SK-N-SH (cell line): ENCODE measurements around the gene CDIPT. TPM values are rescaled to one million over a fixed set of nuclear protein-coding genes. Genes with fewer than 3 reads are reported as not detected.

Experiments
- CTCF ChIA-PET: fragments of 300-600, 350-600 bp; formaldehyde crosslinking; extraction: SDS; loops from one replicate; lab custom pipeline; 2021; lab: Yijun Ruan, JAX
- POLR2A ChIA-PET: fragments of 350-600 bp; sonication (Branson Sonifier 250); formaldehyde crosslinking; extraction: SDS; loops from one replicate; lab custom pipeline; 2020; ENCODE audit warnings: antibody characterized with exemption, inconsistent platforms; lab: Yijun Ruan, JAX
- DNase-seq: peaks from one replicate; pipeline ENCODE4 v3.0.0; 2012
- H2AFZ ChIP-seq: fragments of 200-600 bp; sonication (generic); 2 replicates; pipeline ENCODE4 v1.8.1; 2016; ENCODE audit warnings: antibody characterized with exemption, mild to moderate bottlenecking, low read depth
- H3F3A ChIP-seq: fragments of 200-600 bp; sonication (generic); replicated peaks from 2 replicates; pipeline ENCODE3; 2016; ENCODE audit warnings: antibody characterized with exemption, mild to moderate bottlenecking; ENCODE audit not compliant: insufficient read depth
- H3K27ac ChIP-seq, 2 experiments: fragments of 200-500 bp in 1 of 2; fragments of 200-600 bp in 1 of 2; sonication (Bioruptor generic) in 1 of 2; sonication (generic), shearing (Covaris generic) in 1 of 2; 2 replicates each; pipeline versions ENCODE4 v1.5.1 to v1.6.1; 2014 to 2016; ENCODE audit warnings: low read depth in 2 of 2, inconsistent platforms in 1 of 2, low read length in 1 of 2, mild to moderate bottlenecking in 1 of 2, mixed read lengths in 1 of 2
- H3K27me3 ChIP-seq: fragments of 200-600 bp; sonication (generic), shearing (Covaris generic); 2 replicates; pipeline ENCODE4 v1.6.1; 2016; ENCODE audit warnings: mixed run types; ENCODE audit not compliant: insufficient read depth
- H3K36me3 ChIP-seq, 2 experiments: fragments of 200-500 bp in 1 of 2; fragments of 200-600 bp in 1 of 2; sonication (Bioruptor generic) in 1 of 2; sonication (generic) in 1 of 2; replicated peaks in 1 of 2; 2 replicates each; pipeline versions ENCODE3 to v1.5.1; 2014 to 2016; ENCODE audit warnings: low read length in 1 of 2, mild to moderate bottlenecking in 1 of 2; ENCODE audit not compliant: insufficient read depth in 2 of 2, control insufficient read depth in 1 of 2
- H3K4me1 ChIP-seq, 2 experiments: fragments of 200-500 bp in 1 of 2; fragments of 200-600 bp in 1 of 2; sonication (Bioruptor generic) in 1 of 2; sonication (generic), shearing (Covaris generic) in 1 of 2; 2 replicates each; pipeline versions ENCODE4 v1.5.1 to v1.6.1; 2014 to 2016; ENCODE audit warnings: low read depth in 1 of 2, low read length in 1 of 2, mixed run types in 1 of 2; ENCODE audit not compliant: insufficient read depth in 2 of 2, control insufficient read depth in 1 of 2
- H3K4me2 ChIP-seq: fragments of 200-600 bp; sonication (generic), shearing (Covaris generic); 2 replicates; pipeline ENCODE4 v1.6.1; 2017; ENCODE audit warnings: mixed run types
- H3K4me3 ChIP-seq, 2 experiments: fragments of 200-500 bp in 1 of 2; fragments of 200-600 bp in 1 of 2; sonication (Bioruptor generic) in 1 of 2; sonication (generic), shearing (Covaris generic) in 1 of 2; 2 replicates each; pipeline versions ENCODE4 v1.5.1 to v1.8.1; 2014 to 2016; ENCODE audit warnings: low read depth in 2 of 2, inconsistent platforms in 1 of 2, low read length in 1 of 2, mild to moderate bottlenecking in 1 of 2, mixed read lengths in 1 of 2, moderate library complexity in 1 of 2
- H3K79me2 ChIP-seq: fragments of 200-600 bp; sonication (generic); 2 replicates; pipeline ENCODE4 v1.8.1; 2017; ENCODE audit warnings: mild to moderate bottlenecking; ENCODE audit not compliant: insufficient read depth
- H3K9ac ChIP-seq: fragments of 200-600 bp; sonication (generic); 2 replicates; pipeline ENCODE4 v1.6.1; 2017; ENCODE audit warnings: mixed run types
- H3K9me2 ChIP-seq: fragments of 200-600 bp; sonication (generic); 2 replicates; pipeline ENCODE4 v1.6.1; 2017; ENCODE audit warnings: mixed run types
- H3K9me3 ChIP-seq: fragments of 200-600 bp; sonication (generic); 2 replicates; pipeline ENCODE4 v1.6.1; 2017; ENCODE audit warnings: mixed run types, mild to moderate bottlenecking, moderate library complexity
- H4K20me1 ChIP-seq: fragments of 200-600 bp; sonication (generic); 2 replicates; pipeline ENCODE4 v1.6.1; 2017; ENCODE audit warnings: mild to moderate bottlenecking, mixed run types; ENCODE audit not compliant: insufficient read depth
- CHD2 ChIP-seq: fragments of 150-350 bp; IDR thresholded peaks from 2 replicates; pipeline ENCODE4 v1.6.1; 2018; ENCODE audit warnings: low read length; ENCODE audit not compliant: partially characterized antibody
- EP300 ChIP-seq, 2 experiments: IDR thresholded peaks; 2 replicates each; pipeline versions ENCODE4 v1.4.0 to v1.6.1; 2012; ENCODE audit warnings: borderline replicate concordance in 1 of 2, low read depth in 1 of 2, low read length in 1 of 2
- EZH2phosphoT487 ChIP-seq: fragments of 200-600 bp; sonication (generic); IDR thresholded peaks from 2 replicates; pipeline ENCODE4 v1.6.1; 2017; ENCODE audit warnings: low read depth, mixed run types, mild to moderate bottlenecking, antibody characterized with exemption, moderate library complexity, borderline replicate concordance
- FOXJ3 ChIP-seq: sonication (generic); formaldehyde crosslinking; IDR thresholded peaks from 2 replicates; pipeline ENCODE4 v1.5.1; 2020; ENCODE audit warnings: mild to moderate bottlenecking, missing genetic modification reagents
- FOXM1 ChIP-seq: IDR thresholded peaks from 2 replicates; pipeline ENCODE4 v1.4.0; 2012; ENCODE audit warnings: low read depth, mild to moderate bottlenecking
- GATA2 ChIP-seq: sonication (generic); formaldehyde crosslinking; IDR thresholded peaks from 2 replicates; pipeline ENCODE4 v1.5.0; 2020; ENCODE audit warnings: mild to moderate bottlenecking, missing genetic modification reagents
- JUND ChIP-seq: IDR thresholded peaks from 2 replicates; pipeline ENCODE4 v1.4.0; 2012
- MEF2A ChIP-seq: IDR thresholded peaks from 2 replicates; pipeline ENCODE4 v1.4.0; 2012; ENCODE audit warnings: low read depth, borderline replicate concordance
- POLR2AphosphoS5 ChIP-seq: IDR thresholded peaks from 2 replicates; pipeline ENCODE4 v1.6.1; 2012; ENCODE audit warnings: low read depth, low read length
- RAD21 ChIP-seq: IDR thresholded peaks from 2 replicates; pipeline ENCODE4 v1.6.1; 2012; ENCODE audit warnings: mild to moderate bottlenecking, low read length
- RFX5 ChIP-seq: IDR thresholded peaks from 2 replicates; pipeline ENCODE4 v1.6.1; 2012; ENCODE audit warnings: mild to moderate bottlenecking, improper control_type of control experiment, low read length
- RXRA ChIP-seq: IDR thresholded peaks from 2 replicates; pipeline ENCODE4 v1.4.0; 2012; ENCODE audit warnings: low read depth, mild to moderate bottlenecking, borderline replicate concordance
- SIN3A ChIP-seq: IDR thresholded peaks from 2 replicates; pipeline ENCODE4 v1.6.1; 2012; ENCODE audit warnings: low read depth, mild to moderate bottlenecking, low read length, moderate library complexity, borderline replicate concordance
- SMC3 ChIP-seq: IDR thresholded peaks from 2 replicates; pipeline ENCODE4 v1.6.1; 2012; ENCODE audit warnings: low read depth, low read length, improper control_type of control experiment
- WGBS: methylation state at CpG from one replicate; pipeline ENCODE4 v1.1.6; 2017; ENCODE audit warnings: low lambda C conversion rate; 5-methylcytosine and 5-hydroxymethylcytosine counted together
- polyA plus RNA-seq, 3 experiments: library from polyadenylated mRNA; depleted of rRNA; stranded (reverse); fragments of >200 nt; gene quantifications; 2 replicates each; pipeline ENCODE4 v1.2.3, GENCODE V29; 2012
- TF ChIP-seq, protein P1 (sequence below): fragments of 150-350 bp; IDR thresholded peaks from 2 replicates; pipeline ENCODE4 v1.6.1; 2017; ENCODE audit warnings: antibody characterized with exemption, low read length, low read depth, borderline replicate concordance
- TF ChIP-seq, protein P2 (sequence below): fragments of 150-350 bp; IDR thresholded peaks from 2 replicates; pipeline ENCODE4 v1.6.1; 2016; ENCODE audit warnings: mild to moderate bottlenecking, low read depth, low read length
- TF ChIP-seq, protein P3 (sequence below): IDR thresholded peaks from 2 replicates; pipeline ENCODE4 v1.4.0; 2012; ENCODE audit warnings: low read depth
- TF ChIP-seq, protein P4 (sequence below): IDR thresholded peaks from 2 replicates; pipeline ENCODE4; 2012
- TF ChIP-seq, protein P5 (sequence below): fragments of 200-600 bp; sonication (generic); IDR thresholded peaks from 2 replicates; pipeline ENCODE4 v1.6.1; 2017; ENCODE audit warnings: antibody characterized with exemption, mild to moderate bottlenecking, moderate library complexity

Gene CDIPT
- polyA plus RNA-seq, 1 of the 3 experiments (the other 2 are of a cell fraction) = 90.7 TPM

DNA sequence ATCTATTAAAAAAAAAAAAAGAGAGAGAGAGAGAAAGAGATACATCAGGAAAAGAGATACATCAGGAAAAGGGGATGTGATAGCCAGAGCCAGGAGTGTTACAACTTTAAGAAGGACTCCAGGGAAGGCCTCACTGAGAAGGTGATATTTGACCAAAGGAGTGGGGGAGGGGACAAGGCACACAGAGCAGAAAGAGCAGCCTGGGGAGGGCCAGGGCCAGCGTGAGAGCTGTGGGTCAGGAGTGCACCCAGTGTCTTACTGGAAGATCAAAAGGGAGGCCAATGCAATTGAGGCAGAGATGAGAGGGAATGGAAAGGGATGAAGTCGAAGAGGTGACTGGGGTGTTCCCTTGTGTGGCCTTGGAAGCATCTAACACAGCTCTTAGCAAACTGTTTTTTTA lies 44.9 kb upstream of the CDIPT start:
- Histone ChIP-seq H2AFZ (no peak overlapping the region), H3K79me2 (peaks cover 19% of the 10 kb centered on the region), H3K27me3 (no peaks in the 10 kb centered on the region), H4K20me1 (no peaks in the 10 kb centered on the region), H3K9ac (no peak overlapping the region), H3K36me3 (peaks cover 4 to 6% of the 10 kb centered on the region in 2 experiments), H3K4me3 (no peak overlapping the region), H3K4me2 (no peak overlapping the region), H3K9me3 (no peaks in the 10 kb centered on the region), H3F3A (peaks cover 14% of the 10 kb centered on the region), H3K27ac (no peak overlapping the region), H3K9me2 (no peaks in the 10 kb centered on the region), H3K4me1 (no peaks in the 10 kb centered on the region; a peak in 1 of 4 replicates)
- CTCF ChIA-PET = interaction anchor here (0.6 to 1.4 kb wide), 3 partner anchors 8 to 111 kb away, joined by 3 to 4 read pairs (median 3); no protein-coding TSS in a partner anchor
- POLR2A ChIA-PET = interaction anchor here (0.6 kb wide), 1 partner anchor 27 kb away, joined by 3 read pairs; no protein-coding TSS in a partner anchor
- 83% methylated on average over 2 of the region's 2 CpGs for WGBS
- DNase-seq = no peak
- no peak for TF ChIP-seq GATA2 (CRISPR knock-in tag)
- TF ChIP-seq FOXM1 = no peak
- TF ChIP-seq SIN3A = no peak
- TF ChIP-seq POLR2AphosphoS5 = 0 out of 2 replicates have a peak, but pooled peaks have one; percentile 34
- no peak for TF ChIP-seq EZH2phosphoT487

DNA sequence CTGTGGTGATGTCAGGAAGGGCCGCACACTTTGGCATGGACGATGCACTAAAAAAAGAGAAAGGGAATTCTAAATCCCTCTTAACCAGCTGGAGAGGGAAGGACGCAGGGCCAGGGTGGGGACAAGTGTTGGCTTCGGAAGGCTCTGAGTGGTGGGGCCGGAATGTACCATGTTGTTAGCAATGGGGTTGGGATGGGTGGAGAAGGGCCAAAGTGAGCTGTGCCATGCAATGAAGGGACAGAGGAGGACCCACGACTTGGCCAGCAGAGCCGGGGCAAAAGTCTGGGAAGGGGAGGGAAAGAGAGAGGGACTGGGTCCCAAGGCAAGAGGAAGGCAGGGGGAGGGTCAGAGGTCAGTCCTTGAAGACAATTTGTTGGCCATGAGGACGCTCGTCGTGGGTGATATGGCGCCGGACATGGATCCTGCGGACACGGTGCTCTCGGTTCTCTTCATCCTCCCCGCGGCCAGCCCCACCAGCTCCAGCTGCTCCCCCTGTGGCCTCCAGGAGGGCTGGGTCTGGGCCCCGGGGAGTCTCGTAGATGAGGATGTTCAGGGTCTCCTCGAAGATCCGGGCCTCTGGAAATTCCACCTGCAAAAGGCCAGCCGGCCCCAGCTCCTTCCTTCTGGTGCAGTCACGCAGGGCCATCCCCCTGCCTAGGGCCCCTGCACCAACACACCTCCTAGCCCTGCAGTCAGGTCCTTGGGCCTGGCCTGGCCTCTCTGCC lies 43.7 kb upstream of the CDIPT start:
- H4K20me1 ChIP-seq = no peaks in the 10 kb centered on the region
- peaks cover 14% of the 10 kb centered on the region for H3F3A ChIP-seq
- H3K4me2 ChIP-seq = no peak overlapping the region
- H2AFZ ChIP-seq = no peak overlapping the region
- H3K9me3 ChIP-seq = no peaks in the 10 kb centered on the region
- ChIA-PET POLR2A (no interaction called here), CTCF (interaction anchor here (0.9 to 1.2 kb wide), 2 partner anchors 16 to 125 kb away, joined by 3 to 5 read pairs; no protein-coding TSS in a partner anchor)
- no peak overlapping the region for H3K9ac ChIP-seq
- no peak overlapping the region for H3K4me3 ChIP-seq
- H3K27me3 ChIP-seq = no peaks in the 10 kb centered on the region
- no peaks in the 10 kb centered on the region for H3K9me2 ChIP-seq
- TF ChIP-seq SMC3 = no peak
- TF ChIP-seq, protein P1, sequence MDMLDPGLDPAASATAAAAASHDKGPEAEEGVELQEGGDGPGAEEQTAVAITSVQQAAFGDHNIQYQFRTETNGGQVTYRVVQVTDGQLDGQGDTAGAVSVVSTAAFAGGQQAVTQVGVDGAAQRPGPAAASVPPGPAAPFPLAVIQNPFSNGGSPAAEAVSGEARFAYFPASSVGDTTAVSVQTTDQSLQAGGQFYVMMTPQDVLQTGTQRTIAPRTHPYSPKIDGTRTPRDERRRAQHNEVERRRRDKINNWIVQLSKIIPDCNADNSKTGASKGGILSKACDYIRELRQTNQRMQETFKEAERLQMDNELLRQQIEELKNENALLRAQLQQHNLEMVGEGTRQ = no peak
- no peak for TF ChIP-seq POLR2AphosphoS5
- no peak for TF ChIP-seq RAD21
- TF ChIP-seq RXRA = no peak
- TF ChIP-seq SIN3A = no peak
- TF ChIP-seq, protein P2, sequence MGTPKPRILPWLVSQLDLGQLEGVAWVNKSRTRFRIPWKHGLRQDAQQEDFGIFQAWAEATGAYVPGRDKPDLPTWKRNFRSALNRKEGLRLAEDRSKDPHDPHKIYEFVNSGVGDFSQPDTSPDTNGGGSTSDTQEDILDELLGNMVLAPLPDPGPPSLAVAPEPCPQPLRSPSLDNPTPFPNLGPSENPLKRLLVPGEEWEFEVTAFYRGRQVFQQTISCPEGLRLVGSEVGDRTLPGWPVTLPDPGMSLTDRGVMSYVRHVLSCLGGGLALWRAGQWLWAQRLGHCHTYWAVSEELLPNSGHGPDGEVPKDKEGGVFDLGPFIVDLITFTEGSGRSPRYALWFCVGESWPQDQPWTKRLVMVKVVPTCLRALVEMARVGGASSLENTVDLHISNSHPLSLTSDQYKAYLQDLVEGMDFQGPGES = no peak
- TF ChIP-seq CHD2 = no peak
- TF ChIP-seq MEF2A = no peak
- no peak for TF ChIP-seq FOXJ3 (CRISPR knock-in tag)
- no peak for TF ChIP-seq JUND
- TF ChIP-seq, protein P3, sequence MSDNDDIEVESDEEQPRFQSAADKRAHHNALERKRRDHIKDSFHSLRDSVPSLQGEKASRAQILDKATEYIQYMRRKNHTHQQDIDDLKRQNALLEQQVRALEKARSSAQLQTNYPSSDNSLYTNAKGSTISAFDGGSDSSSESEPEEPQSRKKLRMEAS = no peak
- TF ChIP-seq EP300 (IDR thresholded peaks at IDR 0.05; ENCODE audit: borderline replicate concordance in 1 of 2, low read depth in 1 of 2, low read length in 1 of 2) = no peak
- TF ChIP-seq EZH2phosphoT487 = no peak
- TF ChIP-seq, protein P4, sequence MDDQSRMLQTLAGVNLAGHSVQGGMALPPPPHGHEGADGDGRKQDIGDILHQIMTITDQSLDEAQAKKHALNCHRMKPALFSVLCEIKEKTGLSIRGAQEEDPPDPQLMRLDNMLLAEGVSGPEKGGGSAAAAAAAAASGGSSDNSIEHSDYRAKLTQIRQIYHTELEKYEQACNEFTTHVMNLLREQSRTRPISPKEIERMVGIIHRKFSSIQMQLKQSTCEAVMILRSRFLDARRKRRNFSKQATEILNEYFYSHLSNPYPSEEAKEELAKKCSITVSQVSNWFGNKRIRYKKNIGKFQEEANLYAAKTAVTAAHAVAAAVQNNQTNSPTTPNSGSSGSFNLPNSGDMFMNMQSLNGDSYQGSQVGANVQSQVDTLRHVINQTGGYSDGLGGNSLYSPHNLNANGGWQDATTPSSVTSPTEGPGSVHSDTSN = no peak
- TF ChIP-seq, protein P5, sequence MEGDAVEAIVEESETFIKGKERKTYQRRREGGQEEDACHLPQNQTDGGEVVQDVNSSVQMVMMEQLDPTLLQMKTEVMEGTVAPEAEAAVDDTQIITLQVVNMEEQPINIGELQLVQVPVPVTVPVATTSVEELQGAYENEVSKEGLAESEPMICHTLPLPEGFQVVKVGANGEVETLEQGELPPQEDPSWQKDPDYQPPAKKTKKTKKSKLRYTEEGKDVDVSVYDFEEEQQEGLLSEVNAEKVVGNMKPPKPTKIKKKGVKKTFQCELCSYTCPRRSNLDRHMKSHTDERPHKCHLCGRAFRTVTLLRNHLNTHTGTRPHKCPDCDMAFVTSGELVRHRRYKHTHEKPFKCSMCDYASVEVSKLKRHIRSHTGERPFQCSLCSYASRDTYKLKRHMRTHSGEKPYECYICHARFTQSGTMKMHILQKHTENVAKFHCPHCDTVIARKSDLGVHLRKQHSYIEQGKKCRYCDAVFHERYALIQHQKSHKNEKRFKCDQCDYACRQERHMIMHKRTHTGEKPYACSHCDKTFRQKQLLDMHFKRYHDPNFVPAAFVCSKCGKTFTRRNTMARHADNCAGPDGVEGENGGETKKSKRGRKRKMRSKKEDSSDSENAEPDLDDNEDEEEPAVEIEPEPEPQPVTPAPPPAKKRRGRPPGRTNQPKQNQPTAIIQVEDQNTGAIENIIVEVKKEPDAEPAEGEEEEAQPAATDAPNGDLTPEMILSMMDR = no peak
- no peak for TF ChIP-seq RFX5
- TF ChIP-seq, all 33 proteins: peak for 0
- Histone ChIP-seq H3K36me3 (peaks cover 4 to 6% of the 10 kb centered on the region in 2 experiments), H3K27ac (no peak overlapping the region), H3K79me2 (peaks cover 32% of the 10 kb centered on the region), H3K4me1 (peaks cover 0 to 3% of the 10 kb centered on the region in 2 experiments; a peak in 1 of 4 replicates)
- WGBS = 97% methylated on average over 22 of the region's 23 CpGs
- no peak for DNase-seq
